ENCODE data around the gene EZR. TPM values are rescaled to one million over a fixed set of nuclear protein-coding genes. Genes with fewer than 3 reads are reported as not detected.

EZR gene
- polyA plus RNA-seq, 4 donors: 172 to 755 (median 479) TPM

GRCh38 chr6:158775832-158776231, 43.3 kb downstream of the EZR start:
- 93 to 97% (median 94%) methylated on average over 5 of the region's 5 CpGs for WGBS, 3 donors
- H3K36me3 ChIP-seq (ENCODE audit: control insufficient read depth in 3 of 3, insufficient read depth in 2 of 3, low read depth in 1 of 3, low read length in 3 of 3): peaks cover 17 to 78% (median 60%) of the 10 kb centered on the region in 3 donors
- no peak overlapping the region for H3K27ac ChIP-seq (ENCODE audit: low read depth in 1 of 3, low read length in 2 of 3)
- no peaks in the 10 kb centered on the region for H3K9me3 ChIP-seq (ENCODE audit: control insufficient read depth in 2 of 2, insufficient read depth in 1 of 2, low read depth in 1 of 2, low read length in 1 of 2)
- H3K27me3 ChIP-seq (ENCODE audit: control insufficient read depth in 3 of 3, insufficient read depth in 3 of 3, low read length in 3 of 3): no peaks in the 10 kb centered on the region
- peaks cover 0 to 55% (median 0%) of the 10 kb centered on the region in 3 donors for H3K4me1 ChIP-seq (ENCODE audit: control insufficient read depth in 3 of 3, insufficient read depth in 2 of 3, low read depth in 1 of 3, low read length in 2 of 3)
- no peak overlapping the region for H3K4me3 ChIP-seq (ENCODE audit: low read depth in 1 of 3, low read length in 3 of 3)
- no peak for DNase-seq
- FAIRE-seq: no peak

- H3K4me1 ChIP-seq (ENCODE audit: control insufficient read depth in 3 of 3, insufficient read depth in 2 of 3, low read depth in 1 of 3, low read length in 2 of 3): peaks cover 0 to 55% (median 0%) of the 10 kb centered on the region in 3 donors
- H3K4me3 ChIP-seq (ENCODE audit: low read depth in 1 of 3, low read length in 3 of 3): no peak overlapping the region
- H3K9me3 ChIP-seq (ENCODE audit: control insufficient read depth in 2 of 2, insufficient read depth in 1 of 2, low read depth in 1 of 2, low read length in 1 of 2): no peaks in the 10 kb centered on the region
- WGBS, 3 donors: 92% methylated on average over 16 to 17 of the region's 17 CpGs
- DNase-seq: no peak
- no peak for FAIRE-seq
- peaks cover 20 to 83% (median 63%) of the 10 kb centered on the region in 3 donors for H3K36me3 ChIP-seq (ENCODE audit: control insufficient read depth in 3 of 3, insufficient read depth in 2 of 3, low read depth in 1 of 3, low read length in 3 of 3)
- no peaks in the 10 kb centered on the region for H3K27me3 ChIP-seq (ENCODE audit: control insufficient read depth in 3 of 3, insufficient read depth in 3 of 3, low read length in 3 of 3)
- peak overlapping the region in 1 of 3 donors; percentile 44 for H3K27ac ChIP-seq (ENCODE audit: low read depth in 1 of 3, low read length in 2 of 3)
Observed at GRCh38 chr6:158774717-158775449, 44.3 kb downstream of the EZR start.

- Histone ChIP-seq H3K27me3 (ENCODE audit: control insufficient read depth in 3 of 3, insufficient read depth in 3 of 3, low read length in 3 of 3) (no peaks in the 10 kb centered on the region), H3K4me1 (ENCODE audit: control insufficient read depth in 3 of 3, insufficient read depth in 2 of 3, low read depth in 1 of 3, low read length in 2 of 3) (peaks cover 0 to 50% (median 0%) of the 10 kb centered on the region in 3 donors), H3K27ac (ENCODE audit: low read depth in 1 of 3, low read length in 2 of 3) (peak overlapping the region; percentile 60 to 93 (median 83)), H3K9me3 (ENCODE audit: control insufficient read depth in 2 of 2, insufficient read depth in 1 of 2, low read depth in 1 of 2, low read length in 1 of 2) (no peaks in the 10 kb centered on the region), H3K4me3 (ENCODE audit: low read depth in 1 of 3, low read length in 3 of 3) (no peak overlapping the region), H3K36me3 (ENCODE audit: control insufficient read depth in 3 of 3, insufficient read depth in 2 of 3, low read depth in 1 of 3, low read length in 3 of 3) (peaks cover 20 to 86% (median 69%) of the 10 kb centered on the region in 3 donors)
- 77 to 80% (median 78%) methylated on average over 21 of the region's 21 CpGs for WGBS, 3 donors
- DNase-seq (no peak), FAIRE-seq (no peak)
Observed at GRCh38 chr6:158773581-158774449, 45.4 kb downstream of the EZR start.

- FAIRE-seq (no peak), DNase-seq (peak; percentile 93 to 96)
- H3K9me3 ChIP-seq (ENCODE audit: control insufficient read depth in 2 of 2, insufficient read depth in 1 of 2, low read depth in 1 of 2, low read length in 1 of 2): no peaks in the 10 kb centered on the region
- H3K36me3 ChIP-seq (ENCODE audit: control insufficient read depth in 3 of 3, insufficient read depth in 2 of 3, low read depth in 1 of 3, low read length in 3 of 3): peaks cover 24 to 90% (median 68%) of the 10 kb centered on the region in 3 donors
- 30 to 59% (median 38%) methylated on average over 6 of the region's 6 CpGs for WGBS, 3 donors
- peak overlapping the region; percentile 60 to 93 (median 83) for H3K27ac ChIP-seq (ENCODE audit: low read depth in 1 of 3, low read length in 2 of 3)
- no peaks in the 10 kb centered on the region for H3K27me3 ChIP-seq (ENCODE audit: control insufficient read depth in 3 of 3, insufficient read depth in 3 of 3, low read length in 3 of 3)
- no peak overlapping the region for H3K4me3 ChIP-seq (ENCODE audit: low read depth in 1 of 3, low read length in 3 of 3)
- peaks cover 0 to 42% (median 0%) of the 10 kb centered on the region in 3 donors for H3K4me1 ChIP-seq (ENCODE audit: control insufficient read depth in 3 of 3, insufficient read depth in 2 of 3, low read depth in 1 of 3, low read length in 2 of 3)
Observed at GRCh38 chr6:158772851-158773371, 46.3 kb downstream of the EZR start.

GRCh38 chr6:158772172-158772571, 47.0 kb downstream of the EZR start:
- Histone ChIP-seq H3K9me3 (ENCODE audit: control insufficient read depth in 2 of 2, insufficient read depth in 1 of 2, low read depth in 1 of 2, low read length in 1 of 2) (no peaks in the 10 kb centered on the region), H3K4me3 (ENCODE audit: low read depth in 1 of 3, low read length in 3 of 3) (no peak overlapping the region), H3K27ac (ENCODE audit: low read depth in 1 of 3, low read length in 2 of 3) (peak overlapping the region; percentile 7 to 83 (median 75)), H3K27me3 (ENCODE audit: control insufficient read depth in 3 of 3, insufficient read depth in 3 of 3, low read length in 3 of 3) (no peaks in the 10 kb centered on the region), H3K4me1 (ENCODE audit: control insufficient read depth in 3 of 3, insufficient read depth in 2 of 3, low read depth in 1 of 3, low read length in 2 of 3) (peaks cover 0 to 34% (median 0%) of the 10 kb centered on the region in 3 donors), H3K36me3 (ENCODE audit: control insufficient read depth in 3 of 3, insufficient read depth in 2 of 3, low read depth in 1 of 3, low read length in 3 of 3) (peaks cover 26 to 90% (median 65%) of the 10 kb centered on the region in 3 donors)
- FAIRE-seq (no peak), DNase-seq (no peak)
- WGBS, 3 donors: 89 to 91% (median 91%) methylated on average over 11 of the region's 11 CpGs

- H3K27ac ChIP-seq (ENCODE audit: low read depth in 1 of 3, low read length in 2 of 3): peak overlapping the region in 2 of 3 donors; percentile 7 to 83
- H3K4me1 ChIP-seq (ENCODE audit: control insufficient read depth in 3 of 3, insufficient read depth in 2 of 3, low read depth in 1 of 3, low read length in 2 of 3): peaks cover 0 to 34% (median 0%) of the 10 kb centered on the region in 3 donors
- peaks cover 27 to 90% (median 65%) of the 10 kb centered on the region in 3 donors for H3K36me3 ChIP-seq (ENCODE audit: control insufficient read depth in 3 of 3, insufficient read depth in 2 of 3, low read depth in 1 of 3, low read length in 3 of 3)
- H3K9me3 ChIP-seq (ENCODE audit: control insufficient read depth in 2 of 2, insufficient read depth in 1 of 2, low read depth in 1 of 2, low read length in 1 of 2): no peaks in the 10 kb centered on the region
- no peaks in the 10 kb centered on the region for H3K27me3 ChIP-seq (ENCODE audit: control insufficient read depth in 3 of 3, insufficient read depth in 3 of 3, low read length in 3 of 3)
- WGBS, 3 donors: 88 to 92% (median 89%) methylated on average over 16 of the region's 16 CpGs
- H3K4me3 ChIP-seq (ENCODE audit: low read depth in 1 of 3, low read length in 3 of 3): no peak overlapping the region
- DNase-seq (no peak), FAIRE-seq (no peak)
Observed at GRCh38 chr6:158771399-158772152, 47.6 kb downstream of the EZR start.

GRCh38 chr6:158770533-158771330, 48.4 kb downstream of the EZR start:
- H3K4me1 ChIP-seq (ENCODE audit: control insufficient read depth in 3 of 3, insufficient read depth in 2 of 3, low read depth in 1 of 3, low read length in 2 of 3): peaks cover 0 to 34% (median 0%) of the 10 kb centered on the region in 3 donors
- no peaks in the 10 kb centered on the region for H3K9me3 ChIP-seq (ENCODE audit: control insufficient read depth in 2 of 2, insufficient read depth in 1 of 2, low read depth in 1 of 2, low read length in 1 of 2)
- no peak for FAIRE-seq
- no peaks in the 10 kb centered on the region for H3K27me3 ChIP-seq (ENCODE audit: control insufficient read depth in 3 of 3, insufficient read depth in 3 of 3, low read length in 3 of 3)
- peak overlapping the region in 1 of 3 donors; percentile 22 for H3K27ac ChIP-seq (ENCODE audit: low read depth in 1 of 3, low read length in 2 of 3)
- no peak for DNase-seq
- 77 to 78% (median 77%) methylated on average over 21 of the region's 21 CpGs for WGBS, 3 donors
- peaks cover 23 to 92% (median 64%) of the 10 kb centered on the region in 3 donors for H3K36me3 ChIP-seq (ENCODE audit: control insufficient read depth in 3 of 3, insufficient read depth in 2 of 3, low read depth in 1 of 3, low read length in 3 of 3)
- H3K4me3 ChIP-seq (ENCODE audit: low read depth in 1 of 3, low read length in 3 of 3): no peak overlapping the region
